HK-2 (cell line): ENCODE results near the gene PLXNA2.

Source experiments
- DNase-seq: peaks from one replicate; pipeline ENCODE4 v3.0.0-alpha.2; 2018; ENCODE audit not compliant: unreplicated experiment

PLXNA2 gene

DNA sequence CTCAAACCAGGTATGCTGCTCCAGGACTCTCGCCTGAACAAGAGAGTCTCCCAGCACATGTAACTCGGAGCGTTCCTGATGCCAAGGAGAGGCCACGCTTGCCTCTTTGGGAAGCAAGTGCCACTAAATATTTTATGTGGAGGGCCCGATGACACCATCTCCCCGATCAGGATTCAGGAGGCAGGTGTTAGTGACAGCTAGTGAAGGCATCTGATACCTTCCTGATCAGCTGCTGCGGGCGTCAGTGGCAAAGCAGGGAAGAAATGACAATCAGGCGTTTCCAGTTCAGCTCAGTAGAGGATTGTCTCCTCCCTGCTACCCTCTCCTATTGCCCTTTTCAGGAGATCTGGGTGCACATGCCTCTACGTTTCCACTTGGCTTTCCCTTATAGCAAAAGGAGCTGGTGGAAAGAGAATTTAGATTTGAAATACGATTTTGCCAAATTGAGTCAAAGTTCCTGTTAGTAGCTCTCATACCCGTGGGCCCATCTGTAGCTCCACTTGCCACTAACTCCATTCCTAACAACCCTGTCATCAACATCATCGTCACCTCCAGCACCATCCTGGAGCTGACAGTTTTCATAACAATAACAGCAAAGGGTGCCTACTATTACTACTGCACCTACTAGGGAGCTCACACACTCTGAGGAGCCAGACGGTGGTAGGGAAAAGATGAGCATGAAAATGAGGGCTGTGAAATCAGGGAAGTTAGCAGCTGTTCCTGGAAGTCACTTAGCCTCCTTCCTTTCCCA, 21.6 kb downstream of the PLXNA2 start:
- DNase-seq = no peak

DNA sequence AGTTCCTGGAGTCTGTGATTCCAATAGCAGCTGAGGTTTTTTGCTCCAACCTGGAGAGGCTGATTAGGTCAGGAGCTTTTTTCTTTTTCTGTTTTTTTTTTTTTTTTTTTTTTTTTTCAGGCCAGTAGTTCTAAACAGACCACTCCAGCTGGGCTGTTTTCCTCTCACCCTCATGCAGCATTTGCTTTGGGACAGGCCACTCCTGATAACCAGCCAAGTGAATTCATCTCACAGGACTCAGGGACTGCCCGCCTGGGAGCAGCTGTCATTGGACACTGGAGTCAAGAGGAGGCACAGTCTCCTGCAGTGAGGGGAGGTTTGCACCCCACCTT, 22.9 kb downstream of the PLXNA2 start:
- no peak for DNase-seq

DNA sequence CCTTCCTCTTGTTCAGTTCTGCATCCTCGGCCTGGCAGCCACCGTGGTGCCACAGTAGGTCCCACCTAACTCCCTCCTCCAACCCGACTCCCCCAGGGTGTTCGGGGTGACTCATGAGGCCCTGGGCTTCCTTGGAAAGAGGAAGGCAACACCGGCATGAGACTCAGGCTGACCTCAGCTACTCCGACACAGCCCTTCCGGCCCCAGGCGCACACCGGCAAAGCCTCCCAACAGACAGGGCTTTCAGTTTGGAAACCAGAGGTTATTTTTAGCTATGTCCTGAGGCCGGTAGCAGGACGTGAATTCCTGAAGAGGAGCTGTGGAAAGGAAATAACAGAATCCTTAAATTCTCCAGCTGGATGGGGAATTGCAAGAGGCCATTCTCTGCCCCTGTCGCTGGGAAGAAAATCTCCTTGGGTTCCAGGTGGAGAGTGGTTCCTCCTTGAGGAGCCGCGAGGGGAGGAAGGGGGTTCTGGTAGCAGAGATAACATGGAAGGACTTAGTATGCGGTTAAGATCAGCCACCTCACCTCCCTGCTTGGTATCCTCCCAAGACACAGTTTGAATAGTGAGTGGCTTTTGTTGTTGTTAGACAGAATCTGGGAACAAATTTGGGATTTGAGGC, 24.4 kb downstream of the PLXNA2 start:
- DNase-seq = no peak

DNA sequence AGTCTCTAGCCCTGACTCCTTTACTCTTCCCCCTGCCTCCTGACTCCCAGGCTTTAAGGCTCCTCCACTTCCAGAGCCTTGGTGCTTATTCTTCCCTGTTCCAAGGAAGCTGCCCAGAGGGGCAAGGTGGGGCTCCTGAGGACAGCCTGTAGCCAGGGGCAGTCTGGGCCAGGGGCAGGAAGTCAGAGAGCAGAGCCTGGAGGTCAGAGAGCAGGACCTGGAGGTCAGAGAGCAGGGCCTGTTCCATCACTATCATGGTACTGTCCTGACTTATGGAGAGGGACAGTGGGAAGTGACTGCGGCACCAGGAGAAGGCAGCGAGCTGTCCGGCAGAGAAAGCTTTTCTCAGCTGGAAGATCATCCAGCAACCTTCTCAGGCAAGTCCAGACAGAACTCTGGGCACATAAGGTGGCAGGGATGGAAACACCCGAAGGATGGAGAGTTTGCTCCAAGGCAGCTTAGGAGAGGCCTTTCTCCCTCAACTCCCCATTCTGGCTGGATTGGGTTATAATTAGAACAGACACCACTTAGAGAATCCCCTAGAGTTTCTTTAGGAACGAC, 25.0 kb downstream of the PLXNA2 start:
- no peak for DNase-seq

DNA sequence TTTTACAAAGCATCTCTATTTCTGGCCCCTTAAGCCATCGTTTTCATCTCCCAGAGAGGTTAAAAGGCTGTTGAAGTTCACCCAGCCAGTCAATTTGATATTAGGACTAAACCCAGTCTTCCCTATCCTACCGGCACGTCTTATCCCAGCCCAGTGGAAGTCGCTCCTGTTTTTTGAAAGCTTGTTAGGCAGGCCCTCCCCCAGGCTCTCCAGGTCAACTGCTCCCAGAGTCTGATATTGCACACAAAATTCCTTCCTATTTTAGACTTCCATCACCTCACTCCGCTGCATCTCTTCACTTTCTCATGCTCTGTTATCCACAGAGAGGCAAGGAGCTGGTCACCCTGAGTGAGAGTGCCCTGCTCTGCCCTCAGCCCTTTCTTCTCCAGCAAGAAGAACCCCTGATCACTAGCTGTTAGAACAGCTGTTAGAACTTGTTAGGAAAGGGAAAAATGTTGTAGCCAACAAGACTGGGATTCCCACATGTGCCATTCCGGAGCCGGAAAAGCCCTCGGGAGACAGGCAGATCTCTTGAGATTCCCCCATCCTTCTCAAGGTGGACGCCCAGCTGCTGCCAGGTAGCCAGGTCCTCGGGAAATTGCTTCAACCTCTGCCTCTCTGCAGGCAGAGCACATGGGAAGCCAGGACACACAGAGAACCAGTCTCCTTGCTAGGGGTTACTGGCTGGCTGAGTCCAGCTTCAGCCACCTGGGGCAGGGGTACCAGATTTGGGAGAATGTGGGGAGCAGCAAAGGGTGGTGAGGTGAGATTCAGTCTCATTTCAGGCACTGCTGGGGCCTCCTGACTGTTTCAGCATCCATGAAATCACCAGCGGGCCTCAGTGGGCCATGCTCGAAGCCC, 25.7 kb downstream of the PLXNA2 start:
- DNase-seq = no peak

DNA sequence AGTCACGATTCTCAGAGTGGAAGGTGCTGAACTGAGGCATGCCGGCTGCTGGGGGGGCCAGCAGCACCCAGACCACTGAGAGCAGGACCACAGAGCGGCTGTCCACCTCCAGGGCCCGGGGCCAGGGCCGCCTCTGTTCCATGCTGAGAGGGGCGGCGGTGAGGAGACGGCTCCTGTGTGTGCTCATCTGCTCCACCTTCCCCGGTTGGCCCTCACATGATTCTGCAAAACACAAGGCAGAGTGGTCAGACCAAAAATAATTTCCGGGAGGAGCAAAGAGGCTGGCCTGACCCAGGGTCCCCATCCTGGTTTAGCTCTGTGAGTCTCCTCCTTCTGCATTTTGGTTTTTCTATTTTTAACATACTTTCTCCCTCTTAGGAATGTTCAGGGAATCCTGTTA, 26.4 kb downstream of the PLXNA2 start:
- DNase-seq = no peak

DNA sequence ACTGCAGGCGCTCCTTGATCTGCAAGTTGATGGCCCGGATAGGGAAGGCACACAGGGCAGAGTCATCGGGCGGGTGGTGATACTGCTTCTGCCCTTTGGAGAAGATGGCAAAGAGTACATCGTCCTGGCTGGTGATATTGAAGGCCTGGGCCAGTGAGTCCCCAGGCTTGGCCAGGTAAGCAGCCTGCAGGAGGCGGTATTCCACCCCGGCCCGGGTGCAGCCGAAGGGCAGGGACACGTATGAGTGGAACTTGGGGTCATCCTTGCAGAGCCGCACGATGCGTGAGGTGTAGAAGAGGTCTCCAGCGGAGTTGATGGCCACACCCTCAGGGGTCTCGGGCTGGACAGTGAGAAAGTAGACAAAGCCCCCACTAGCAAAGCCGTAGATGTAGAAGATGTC, 27.4 kb downstream of the PLXNA2 start:
- DNase-seq = no peak

DNA sequence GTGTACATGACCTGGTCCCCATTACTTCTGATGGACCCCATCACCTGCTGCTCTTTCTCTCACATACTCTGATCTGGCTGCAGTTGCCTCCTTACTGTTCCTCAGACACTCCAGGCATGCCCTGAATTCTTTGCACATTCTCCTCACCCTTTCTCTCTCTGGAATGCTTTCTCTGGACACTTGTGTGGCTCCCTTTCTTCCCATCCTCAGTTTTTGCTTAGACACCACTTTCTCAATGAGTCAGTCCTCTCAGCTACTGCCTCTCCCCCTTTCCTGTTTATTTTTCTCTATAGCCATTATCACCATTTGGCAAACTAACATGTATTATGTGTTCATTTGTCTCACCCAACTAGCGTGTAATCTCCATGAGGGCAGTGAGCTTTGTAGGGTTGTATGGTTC, 28.1 kb downstream of the PLXNA2 start:
- no peak for DNase-seq

DNA sequence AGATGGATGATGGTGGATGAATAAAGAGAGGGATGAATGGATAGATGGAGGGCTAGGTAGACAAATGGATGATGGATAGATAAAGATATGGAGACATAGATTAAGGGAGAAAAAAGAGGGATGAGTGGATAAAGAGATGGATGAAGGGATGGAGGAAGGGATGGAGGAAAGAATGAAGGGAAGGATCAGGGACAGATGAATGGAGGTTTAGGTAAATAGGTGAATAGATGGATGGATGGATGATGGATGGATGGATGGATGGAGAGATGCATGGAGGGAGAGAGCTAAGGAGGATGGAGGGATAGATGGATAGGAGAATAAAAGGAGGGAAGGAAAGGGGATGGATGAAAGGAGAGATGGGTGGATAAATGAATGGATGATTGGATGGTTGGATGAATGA, 28.8 kb downstream of the PLXNA2 start:
- DNase-seq = no peak

DNA sequence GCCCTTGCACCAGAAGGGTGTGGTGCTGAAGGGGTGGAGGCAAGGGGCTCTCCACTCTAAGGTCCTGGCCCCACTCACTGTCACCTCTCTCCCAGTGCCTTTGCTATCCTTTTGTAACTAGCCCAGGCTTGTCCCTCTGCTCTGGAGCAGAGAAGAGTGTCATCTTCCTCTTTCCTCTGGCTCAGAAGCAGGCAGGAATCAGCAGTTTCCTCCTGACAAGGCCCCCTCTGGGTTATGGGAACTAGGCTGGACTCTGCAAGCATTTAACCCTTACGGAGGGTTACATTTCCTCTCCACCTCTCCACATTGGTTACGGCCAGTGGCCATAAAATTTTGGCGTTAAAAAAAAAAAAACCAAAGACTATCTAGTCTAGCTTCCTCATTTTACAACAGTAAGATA, 30.4 kb downstream of the PLXNA2 start:
- no peak for DNase-seq

DNA sequence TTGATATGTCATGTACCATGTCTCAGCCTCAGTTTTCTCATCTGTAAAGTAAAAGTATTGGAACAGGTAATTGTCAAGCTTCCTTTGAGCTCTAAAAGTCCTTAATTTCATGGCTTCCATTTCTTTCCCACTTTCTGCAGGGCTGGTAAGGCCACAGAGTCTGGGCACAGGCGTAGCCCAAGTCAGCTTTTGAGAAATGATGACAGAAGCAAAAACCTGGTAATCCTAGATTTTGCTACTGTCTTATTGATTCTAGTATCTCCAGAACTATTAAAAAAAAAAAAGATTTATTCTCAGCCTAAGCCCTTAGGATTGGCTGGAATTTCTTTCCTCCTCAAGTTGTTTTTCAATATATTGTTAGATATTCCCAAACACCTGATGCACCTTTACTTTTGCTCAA, 31.3 kb downstream of the PLXNA2 start:
- no peak for DNase-seq

DNA sequence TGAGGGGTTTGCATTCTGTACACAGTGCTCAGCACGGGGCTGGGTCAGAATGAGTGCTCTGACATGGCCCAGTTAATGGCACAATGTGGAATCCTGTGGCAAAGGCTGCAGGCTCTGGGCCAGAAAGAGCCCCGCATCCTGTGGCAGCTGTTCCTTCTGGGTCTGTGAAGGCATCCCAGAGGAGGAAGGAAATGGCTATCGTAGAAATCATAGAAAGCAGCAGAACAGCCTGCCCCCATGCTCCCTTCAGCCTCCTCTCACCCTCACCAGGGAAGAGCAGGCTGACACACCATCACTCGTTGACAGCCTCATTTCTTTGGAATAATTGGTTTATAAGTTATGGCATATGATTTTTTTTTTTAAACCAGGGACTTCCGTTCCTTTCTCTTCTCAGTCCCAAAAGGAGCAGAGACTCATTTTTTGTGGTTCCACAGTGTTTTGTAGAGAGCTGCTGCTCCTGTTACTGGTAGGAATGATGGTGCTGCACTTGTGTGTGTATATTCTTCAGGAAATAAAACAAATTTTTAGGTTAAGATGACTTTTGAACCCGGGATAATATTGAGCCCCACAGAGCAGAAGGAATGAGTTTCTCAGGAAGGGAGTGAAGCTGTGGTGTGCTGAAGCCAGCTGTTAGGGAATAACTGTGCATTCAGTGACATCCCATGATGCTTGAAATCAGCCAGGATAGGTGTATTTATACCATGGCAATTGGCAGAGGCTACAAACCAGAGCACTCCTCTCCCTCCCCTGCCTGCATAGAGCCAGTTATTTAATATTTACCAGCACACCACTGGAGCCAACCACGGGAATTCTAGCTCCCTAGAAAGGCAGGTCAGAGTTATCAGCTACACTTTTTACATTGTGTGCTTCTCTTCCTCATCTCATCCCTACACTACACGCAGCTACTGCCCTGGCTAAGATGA, 32.0 kb downstream of the PLXNA2 start:
- DNase-seq = no peak

DNA sequence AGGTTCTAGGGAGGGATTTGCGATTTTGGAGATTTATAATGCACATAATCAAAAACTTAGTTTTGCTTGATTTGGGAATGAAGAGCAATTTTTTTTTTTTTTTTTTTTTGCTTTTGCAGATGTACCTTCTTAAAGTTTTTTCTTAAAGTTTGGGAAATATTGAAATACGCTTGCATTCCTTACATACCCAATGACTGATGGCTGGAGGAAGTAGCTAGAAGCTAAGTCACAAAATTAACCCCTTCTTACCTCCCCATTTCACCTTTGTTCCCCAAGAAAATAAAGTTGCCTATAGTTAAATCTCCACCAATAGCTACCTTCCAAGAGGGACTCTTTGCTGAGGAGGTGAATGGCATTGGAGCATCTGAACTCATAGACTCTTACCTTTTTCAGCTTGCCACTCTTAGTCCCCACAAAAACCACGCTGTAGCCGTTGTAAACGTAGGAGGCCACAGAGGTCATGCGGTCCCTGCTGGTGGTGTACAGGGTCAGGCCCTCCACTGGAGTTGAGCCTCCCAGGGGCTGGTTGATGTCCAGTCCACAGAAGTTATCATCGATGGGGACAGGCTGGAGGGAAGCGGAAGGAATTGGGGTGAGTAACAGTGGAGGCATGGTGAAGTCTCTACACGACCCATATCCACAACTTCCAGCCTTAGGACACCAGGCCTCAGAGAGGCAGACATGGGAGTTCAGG, 34.1 kb downstream of the PLXNA2 start:
- no peak for DNase-seq

DNA sequence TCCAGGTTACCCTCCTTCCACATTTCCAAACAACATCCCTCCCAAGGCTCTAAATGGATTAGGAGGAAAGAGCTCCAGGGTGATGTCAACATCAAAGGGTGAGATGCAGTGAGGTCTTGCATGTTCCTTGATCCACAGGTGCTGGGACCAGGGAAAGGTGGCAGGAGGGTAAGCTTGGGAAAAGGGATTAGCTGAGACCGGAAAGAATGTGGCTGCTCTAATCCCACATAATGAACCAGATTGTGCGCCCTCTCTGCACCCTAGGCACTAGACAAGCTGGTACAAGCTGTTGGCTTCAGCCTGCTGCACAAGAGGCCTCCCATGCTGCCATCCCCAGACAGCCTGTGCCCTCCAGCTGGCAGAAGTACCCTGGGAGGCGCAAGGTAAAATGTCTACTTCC, 34.9 kb downstream of the PLXNA2 start:
- DNase-seq = no peak

DNA sequence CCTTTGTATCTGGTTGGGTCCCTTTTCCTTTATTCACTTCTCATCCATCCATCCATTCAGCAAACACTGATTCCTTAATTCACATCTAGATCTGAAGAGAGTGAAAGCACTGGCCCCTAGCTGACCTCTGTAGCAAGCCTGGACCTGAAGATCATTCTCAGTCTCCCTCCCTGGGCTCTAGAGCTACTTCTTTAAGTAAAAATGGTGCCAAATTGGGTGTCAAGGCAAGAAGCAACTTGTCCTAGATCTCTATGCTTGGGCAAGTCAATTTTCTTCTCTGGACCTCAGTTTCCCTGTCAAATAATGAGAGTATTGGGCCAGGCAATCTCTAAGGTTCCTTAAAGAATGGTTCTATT, 36.1 kb downstream of the PLXNA2 start:
- DNase-seq = no peak

DNA sequence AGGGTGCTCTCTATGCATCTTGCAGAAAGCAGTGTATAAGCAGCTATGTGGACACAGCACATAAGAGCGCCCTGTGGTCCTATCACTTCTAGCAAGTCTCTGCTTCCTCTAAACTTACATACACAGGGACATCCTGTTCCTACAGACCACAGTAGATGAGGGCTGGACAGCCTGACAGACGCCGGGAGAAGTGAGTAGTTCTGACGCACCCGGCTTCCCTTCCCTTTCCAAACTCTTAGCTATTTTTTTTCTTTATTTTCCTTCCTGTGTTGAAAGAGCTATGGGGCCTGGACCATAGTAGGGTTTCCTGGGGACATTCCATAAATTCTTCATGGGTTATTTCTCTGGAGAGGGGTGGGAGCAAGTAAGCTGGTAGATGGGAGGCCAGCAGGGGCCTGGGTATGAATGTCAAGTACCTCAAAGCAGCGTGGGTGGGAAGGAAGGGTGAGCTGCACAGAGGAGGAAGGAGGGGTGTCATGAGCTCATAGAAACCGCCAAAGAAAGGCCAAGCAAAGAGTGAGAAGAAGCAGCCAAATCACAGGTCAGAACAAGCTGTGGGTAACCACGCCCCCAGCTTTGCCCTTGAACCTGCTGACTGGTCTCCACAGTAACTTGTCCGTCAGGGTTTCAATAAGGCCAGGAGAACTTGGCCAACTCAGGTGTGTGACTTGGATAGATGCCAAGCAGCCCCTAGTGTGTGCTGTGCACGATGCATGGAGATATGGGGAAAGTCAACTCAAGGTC, 36.6 kb downstream of the PLXNA2 start:
- no peak for DNase-seq

DNA sequence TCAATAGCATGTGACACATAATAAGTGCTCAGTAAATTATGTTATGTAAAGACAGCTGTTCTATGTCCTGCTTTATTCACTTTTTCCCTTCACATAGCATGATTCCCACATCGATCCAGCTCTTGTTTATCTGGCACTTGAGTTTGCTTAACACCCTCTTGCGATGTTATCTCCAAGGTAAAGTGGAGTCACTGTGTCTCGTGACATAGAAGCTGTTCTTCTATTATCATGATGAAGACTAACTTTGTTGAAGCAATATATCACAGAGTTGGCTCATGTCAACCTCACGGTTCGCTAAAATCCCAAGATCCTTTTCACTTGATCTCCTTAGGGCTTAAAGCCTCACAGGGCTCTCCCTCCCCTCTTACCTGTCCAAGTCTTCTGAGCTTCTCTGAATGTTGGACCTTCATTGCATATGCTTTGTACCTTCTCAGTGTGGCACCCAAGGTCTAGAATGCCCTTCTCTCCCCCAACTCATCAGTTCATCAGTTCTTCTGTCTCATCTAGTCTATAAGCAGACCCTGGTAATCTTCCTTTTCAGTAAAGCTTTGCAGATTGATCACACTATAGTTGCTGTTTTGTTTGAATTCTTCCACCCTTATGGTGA, 38.0 kb downstream of the PLXNA2 start:
- no peak for DNase-seq

DNA sequence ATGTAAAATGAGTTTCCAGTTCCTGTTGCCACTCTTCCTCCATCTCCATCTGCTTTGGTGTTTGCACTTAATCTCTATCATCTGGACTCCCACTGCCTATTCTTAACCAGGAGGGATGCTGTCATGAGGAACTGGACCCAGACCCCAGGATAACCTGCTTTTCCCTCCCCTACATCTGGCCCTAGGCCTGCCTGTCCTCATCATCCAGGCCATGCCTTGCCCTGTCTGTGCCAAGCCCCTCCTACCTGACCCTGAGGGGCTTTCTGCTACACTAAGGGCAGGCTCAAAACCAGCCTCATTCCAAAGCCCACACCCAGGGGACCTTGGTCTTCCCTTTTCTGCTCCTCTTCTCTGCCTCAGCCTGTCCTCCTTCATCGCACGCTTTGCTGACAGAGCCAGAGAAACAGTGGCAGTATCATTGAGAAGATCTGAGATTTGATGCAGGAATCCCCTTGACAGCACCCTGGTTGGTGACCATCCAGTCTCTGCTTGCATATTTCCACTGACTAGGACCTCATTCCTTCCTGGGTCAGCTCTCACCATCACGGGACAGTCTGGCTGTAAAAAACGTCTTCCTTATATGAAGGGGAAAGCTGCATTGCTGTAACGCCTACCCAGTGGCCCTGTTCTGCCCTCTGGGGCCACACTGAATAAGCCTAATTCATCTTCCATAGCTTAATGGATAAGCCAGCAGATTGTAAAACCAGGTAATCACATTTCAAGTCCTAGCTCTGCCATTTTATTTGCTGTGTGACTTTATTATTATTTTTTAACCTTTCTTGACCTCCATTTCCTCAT, 38.8 kb downstream of the PLXNA2 start:
- DNase-seq = no peak

DNA sequence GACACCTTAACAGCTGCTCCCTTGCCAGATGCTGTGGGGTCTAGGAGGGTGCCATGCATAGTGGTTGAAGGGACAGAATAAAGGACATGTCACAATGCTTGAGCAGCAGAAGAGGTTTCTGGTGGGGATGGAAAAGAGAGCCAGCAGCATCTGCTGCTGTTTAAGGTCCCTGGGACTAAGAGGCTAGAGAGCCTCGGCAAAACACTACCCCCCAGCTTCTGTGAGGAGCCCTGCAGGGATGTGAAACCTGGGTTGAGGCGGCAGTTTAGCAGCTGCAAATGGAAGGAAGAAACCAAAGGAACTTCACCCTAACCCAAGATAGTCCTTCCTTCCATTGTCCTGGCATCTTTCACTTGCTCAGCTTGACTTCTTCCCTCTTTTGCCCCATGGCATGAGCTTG, 39.4 kb downstream of the PLXNA2 start:
- DNase-seq = no peak
